Measurements from ENCODE around the gene SKAP1.

GRCh38 chr17:48441862-48442261 lies 11.8 kb upstream of the SKAP1 start:
- TF ChIP-seq CTCF (conservative IDR thresholded peaks at IDR 0.05 in 1 of 2, IDR thresholded peaks at IDR 0.05 in 1 of 2; ENCODE audit: extremely low read depth in 1 of 2, insufficient read depth in 1 of 2, low read depth in 1 of 2, low read length in 2 of 2) (no peak), EZH2 (IDR thresholded peaks at IDR 0.05; ENCODE audit: borderline replicate concordance, low read length) (no peak)

Data from mammary epithelial cell (primary cell).